SK-N-SH (cell line): ENCODE results near the gene NSMCE1. TPM values are rescaled to one million over a fixed set of nuclear protein-coding genes. Genes with fewer than 3 reads are reported as not detected.

Experiments used
- CTCF ChIA-PET: fragments of 300-600, 350-600 bp; formaldehyde crosslinking; extraction: SDS; loops from one replicate; lab custom pipeline; 2021; lab: Yijun Ruan, JAX
- POLR2A ChIA-PET: fragments of 350-600 bp; sonication (Branson Sonifier 250); formaldehyde crosslinking; extraction: SDS; loops from one replicate; lab custom pipeline; 2020; ENCODE audit warnings: antibody characterized with exemption, inconsistent platforms; lab: Yijun Ruan, JAX
- DNase-seq: peaks from one replicate; pipeline ENCODE4 v3.0.0; 2012
- H2AFZ ChIP-seq: fragments of 200-600 bp; sonication (generic); 2 replicates; pipeline ENCODE4 v1.8.1; 2016; ENCODE audit warnings: antibody characterized with exemption, mild to moderate bottlenecking, low read depth
- H3F3A ChIP-seq: fragments of 200-600 bp; sonication (generic); replicated peaks from 2 replicates; pipeline ENCODE3; 2016; ENCODE audit warnings: antibody characterized with exemption, mild to moderate bottlenecking; ENCODE audit not compliant: insufficient read depth
- H3K27ac ChIP-seq, 2 experiments: fragments of 200-500 bp in 1 of 2; fragments of 200-600 bp in 1 of 2; sonication (Bioruptor generic) in 1 of 2; sonication (generic), shearing (Covaris generic) in 1 of 2; 2 replicates each; pipeline versions ENCODE4 v1.5.1 to v1.6.1; 2014 to 2016; ENCODE audit warnings: low read depth in 2 of 2, inconsistent platforms in 1 of 2, low read length in 1 of 2, mild to moderate bottlenecking in 1 of 2, mixed read lengths in 1 of 2
- H3K27me3 ChIP-seq: fragments of 200-600 bp; sonication (generic), shearing (Covaris generic); 2 replicates; pipeline ENCODE4 v1.6.1; 2016; ENCODE audit warnings: mixed run types; ENCODE audit not compliant: insufficient read depth
- H3K36me3 ChIP-seq, 2 experiments: fragments of 200-500 bp in 1 of 2; fragments of 200-600 bp in 1 of 2; sonication (Bioruptor generic) in 1 of 2; sonication (generic) in 1 of 2; replicated peaks in 1 of 2; 2 replicates each; pipeline versions ENCODE3 to v1.5.1; 2014 to 2016; ENCODE audit warnings: low read length in 1 of 2, mild to moderate bottlenecking in 1 of 2; ENCODE audit not compliant: insufficient read depth in 2 of 2, control insufficient read depth in 1 of 2
- H3K4me1 ChIP-seq, 2 experiments: fragments of 200-500 bp in 1 of 2; fragments of 200-600 bp in 1 of 2; sonication (Bioruptor generic) in 1 of 2; sonication (generic), shearing (Covaris generic) in 1 of 2; 2 replicates each; pipeline versions ENCODE4 v1.5.1 to v1.6.1; 2014 to 2016; ENCODE audit warnings: low read depth in 1 of 2, low read length in 1 of 2, mixed run types in 1 of 2; ENCODE audit not compliant: insufficient read depth in 2 of 2, control insufficient read depth in 1 of 2
- H3K4me2 ChIP-seq: fragments of 200-600 bp; sonication (generic), shearing (Covaris generic); 2 replicates; pipeline ENCODE4 v1.6.1; 2017; ENCODE audit warnings: mixed run types
- H3K4me3 ChIP-seq, 2 experiments: fragments of 200-500 bp in 1 of 2; fragments of 200-600 bp in 1 of 2; sonication (Bioruptor generic) in 1 of 2; sonication (generic), shearing (Covaris generic) in 1 of 2; 2 replicates each; pipeline versions ENCODE4 v1.5.1 to v1.8.1; 2014 to 2016; ENCODE audit warnings: low read depth in 2 of 2, inconsistent platforms in 1 of 2, low read length in 1 of 2, mild to moderate bottlenecking in 1 of 2, mixed read lengths in 1 of 2, moderate library complexity in 1 of 2
- H3K79me2 ChIP-seq: fragments of 200-600 bp; sonication (generic); 2 replicates; pipeline ENCODE4 v1.8.1; 2017; ENCODE audit warnings: mild to moderate bottlenecking; ENCODE audit not compliant: insufficient read depth
- H3K9ac ChIP-seq: fragments of 200-600 bp; sonication (generic); 2 replicates; pipeline ENCODE4 v1.6.1; 2017; ENCODE audit warnings: mixed run types
- H3K9me2 ChIP-seq: fragments of 200-600 bp; sonication (generic); 2 replicates; pipeline ENCODE4 v1.6.1; 2017; ENCODE audit warnings: mixed run types
- H3K9me3 ChIP-seq: fragments of 200-600 bp; sonication (generic); 2 replicates; pipeline ENCODE4 v1.6.1; 2017; ENCODE audit warnings: mixed run types, mild to moderate bottlenecking, moderate library complexity
- H4K20me1 ChIP-seq: fragments of 200-600 bp; sonication (generic); 2 replicates; pipeline ENCODE4 v1.6.1; 2017; ENCODE audit warnings: mild to moderate bottlenecking, mixed run types; ENCODE audit not compliant: insufficient read depth
- CHD2 ChIP-seq: fragments of 150-350 bp; IDR thresholded peaks from 2 replicates; pipeline ENCODE4 v1.6.1; 2018; ENCODE audit warnings: low read length; ENCODE audit not compliant: partially characterized antibody
- ELF1 ChIP-seq: IDR thresholded peaks from 2 replicates; pipeline ENCODE4 v1.4.0; 2012
- EP300 ChIP-seq, 2 experiments: IDR thresholded peaks; 2 replicates each; pipeline versions ENCODE4 v1.4.0 to v1.6.1; 2012; ENCODE audit warnings: borderline replicate concordance in 1 of 2, low read depth in 1 of 2, low read length in 1 of 2
- EZH2phosphoT487 ChIP-seq: fragments of 200-600 bp; sonication (generic); IDR thresholded peaks from 2 replicates; pipeline ENCODE4 v1.6.1; 2017; ENCODE audit warnings: low read depth, mixed run types, mild to moderate bottlenecking, antibody characterized with exemption, moderate library complexity, borderline replicate concordance
- GABPA ChIP-seq: IDR thresholded peaks from 2 replicates; pipeline ENCODE4 v1.4.0; 2012; ENCODE audit warnings: low read depth, mild to moderate bottlenecking
- JUND ChIP-seq: IDR thresholded peaks from 2 replicates; pipeline ENCODE4 v1.4.0; 2012
- NFIC ChIP-seq: IDR thresholded peaks from 2 replicates; pipeline ENCODE4 v1.4.0; 2012; ENCODE audit warnings: borderline replicate concordance
- RAD21 ChIP-seq: IDR thresholded peaks from 2 replicates; pipeline ENCODE4 v1.6.1; 2012; ENCODE audit warnings: mild to moderate bottlenecking, low read length
- REST ChIP-seq: IDR thresholded peaks from 2 replicates; pipeline ENCODE4 v1.6.1; 2012; ENCODE audit warnings: mild to moderate bottlenecking, low read depth, low read length, moderate library complexity
- RXRA ChIP-seq: IDR thresholded peaks from 2 replicates; pipeline ENCODE4 v1.4.0; 2012; ENCODE audit warnings: low read depth, mild to moderate bottlenecking, borderline replicate concordance
- SIN3A ChIP-seq: IDR thresholded peaks from 2 replicates; pipeline ENCODE4 v1.6.1; 2012; ENCODE audit warnings: low read depth, mild to moderate bottlenecking, low read length, moderate library complexity, borderline replicate concordance
- SMC3 ChIP-seq: IDR thresholded peaks from 2 replicates; pipeline ENCODE4 v1.6.1; 2012; ENCODE audit warnings: low read depth, low read length, improper control_type of control experiment
- TAF1 ChIP-seq: IDR thresholded peaks from 2 replicates; pipeline ENCODE4 v1.6.1; 2012; ENCODE audit warnings: low read depth, mild to moderate bottlenecking, low read length, moderate library complexity, borderline replicate concordance
- ZBTB33 ChIP-seq: IDR thresholded peaks from 2 replicates; pipeline ENCODE4 v1.4.0; 2012; ENCODE audit warnings: low read depth, borderline replicate concordance
- WGBS: methylation state at CpG from one replicate; pipeline ENCODE4 v1.1.6; 2017; ENCODE audit warnings: low lambda C conversion rate; 5-methylcytosine and 5-hydroxymethylcytosine counted together
- polyA plus RNA-seq, 3 experiments: library from polyadenylated mRNA; depleted of rRNA; stranded (reverse); fragments of >200 nt; gene quantifications; 2 replicates each; pipeline ENCODE4 v1.2.3, GENCODE V29; 2012
- TF ChIP-seq, protein P1 (sequence below): IDR thresholded peaks from 2 replicates; pipeline ENCODE4; 2012

The NSMCE1 gene
- polyA plus RNA-seq, 1 of the 3 experiments (the other 2 are of a cell fraction): 39.8 TPM

- no peaks in the 10 kb centered on the region for H3K9me3 ChIP-seq
- no peak for DNase-seq
- ChIA-PET CTCF (interaction anchor here (1.3 to 7.2 kb wide), 3 partner anchors 7 to 138 kb away, joined by 3 to 66 read pairs (median 4); no protein-coding TSS in a partner anchor), POLR2A (interaction anchor here (0.5 kb wide), 1 partner anchor 46 kb away, joined by 3 read pairs; no protein-coding TSS in a partner anchor)
- H3K4me2 ChIP-seq: no peak overlapping the region
- H3K27me3 ChIP-seq: no peaks in the 10 kb centered on the region
- no peak overlapping the region for H2AFZ ChIP-seq
- H3K4me3 ChIP-seq: no peak overlapping the region
- peaks cover 0 to 27% of the 10 kb centered on the region in 2 experiments for H3K36me3 ChIP-seq
- 98% methylated on average over 6 of the region's 18 CpGs for WGBS
- H3K9me2 ChIP-seq: no peaks in the 10 kb centered on the region
- H3K79me2 ChIP-seq: no peaks in the 10 kb centered on the region
- H3K27ac ChIP-seq: no peak overlapping the region
- H4K20me1 ChIP-seq: no peaks in the 10 kb centered on the region
- TF ChIP-seq, protein P1, sequence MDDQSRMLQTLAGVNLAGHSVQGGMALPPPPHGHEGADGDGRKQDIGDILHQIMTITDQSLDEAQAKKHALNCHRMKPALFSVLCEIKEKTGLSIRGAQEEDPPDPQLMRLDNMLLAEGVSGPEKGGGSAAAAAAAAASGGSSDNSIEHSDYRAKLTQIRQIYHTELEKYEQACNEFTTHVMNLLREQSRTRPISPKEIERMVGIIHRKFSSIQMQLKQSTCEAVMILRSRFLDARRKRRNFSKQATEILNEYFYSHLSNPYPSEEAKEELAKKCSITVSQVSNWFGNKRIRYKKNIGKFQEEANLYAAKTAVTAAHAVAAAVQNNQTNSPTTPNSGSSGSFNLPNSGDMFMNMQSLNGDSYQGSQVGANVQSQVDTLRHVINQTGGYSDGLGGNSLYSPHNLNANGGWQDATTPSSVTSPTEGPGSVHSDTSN: no peak
- no peak for TF ChIP-seq SMC3
- no peak for TF ChIP-seq SIN3A
- no peak for TF ChIP-seq RAD21
- TF ChIP-seq EZH2phosphoT487: no peak
- TF ChIP-seq CHD2: no peak
- TF ChIP-seq ELF1: no peak
- peaks cover 3 to 4% of the 10 kb centered on the region in 2 experiments; a peak in 2 of 4 replicates for H3K4me1 ChIP-seq
- H3K9ac ChIP-seq: no peak overlapping the region
- H3F3A ChIP-seq: peaks cover 3% of the 10 kb centered on the region
Observed at GRCh38 chr16:27229891-27230470, 38.6 kb downstream of the NSMCE1 start.

DNA sequence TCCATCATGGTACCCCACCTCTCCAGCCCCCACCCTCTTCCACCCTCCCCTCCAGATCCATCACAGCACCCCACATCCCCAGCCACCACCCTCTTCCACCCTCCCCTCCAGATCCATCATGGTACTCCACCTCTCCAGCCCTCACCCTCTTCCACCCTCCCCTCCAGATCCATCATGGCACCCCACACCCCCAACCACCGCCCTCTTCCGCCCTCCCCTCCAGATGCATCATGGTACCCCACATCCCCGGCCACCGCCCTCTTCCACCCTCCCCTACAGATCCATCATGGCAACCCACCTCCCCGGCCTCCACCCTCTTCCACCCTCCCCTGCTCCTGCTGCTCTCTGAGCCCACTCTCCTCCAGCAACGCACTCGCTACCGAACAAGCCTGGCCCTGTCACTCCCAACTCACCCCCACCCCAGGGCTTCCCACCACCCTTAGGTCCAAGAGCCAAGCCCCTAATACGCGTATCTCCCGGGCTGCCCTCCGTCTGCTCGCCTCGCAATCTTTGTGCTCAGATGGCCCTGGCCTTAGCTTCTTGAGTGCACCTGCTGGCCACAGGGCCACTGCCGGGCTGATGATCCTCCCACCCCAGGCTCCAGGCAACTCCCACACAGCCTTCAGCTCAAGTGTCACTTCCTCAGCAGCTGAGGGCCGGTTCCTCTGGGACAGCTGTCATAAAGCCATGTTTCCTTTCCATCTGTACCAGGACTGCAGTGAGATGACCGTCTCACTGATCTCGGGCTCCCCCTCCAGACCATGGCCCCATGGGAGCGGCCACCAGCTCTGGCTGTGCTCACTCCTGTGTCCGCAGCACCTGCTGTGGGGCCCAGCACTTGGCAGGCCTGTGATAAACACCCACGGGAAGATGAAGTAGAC lies 39.7 kb downstream of the NSMCE1 start:
- POLR2A ChIA-PET: no interaction called here
- Histone ChIP-seq H3K79me2 (no peaks in the 10 kb centered on the region), H3K9me2 (no peaks in the 10 kb centered on the region), H3K9ac (no peak overlapping the region), H4K20me1 (no peaks in the 10 kb centered on the region), H3K4me2 (no peak overlapping the region), H3F3A (no peaks in the 10 kb centered on the region), H3K36me3 (peaks cover 0 to 34% of the 10 kb centered on the region in 2 experiments), H2AFZ (no peak overlapping the region), H3K27me3 (no peaks in the 10 kb centered on the region)
- DNase-seq: no peak
- WGBS: 96% methylated on average over 20 of the region's 21 CpGs
- TF ChIP-seq JUND (no peak), EP300 (IDR thresholded peaks at IDR 0.05; ENCODE audit: borderline replicate concordance in 1 of 2, low read depth in 1 of 2, low read length in 1 of 2) (no peak), RXRA (no peak), GABPA (no peak), NFIC (no peak), TAF1 (no peak), REST (no peak), ZBTB33 (no peak)
- TF ChIP-seq, all 33 proteins: peak for 0
- Histone ChIP-seq H3K27ac (no peak overlapping the region), H3K4me3 (no peak overlapping the region), H3K9me3 (no peaks in the 10 kb centered on the region), H3K4me1 (no peaks in the 10 kb centered on the region; a peak in 1 of 4 replicates)
- CTCF ChIA-PET: interaction anchor here (0.8 to 1.6 kb wide), 3 partner anchors 23 to 146 kb away, joined by 3 to 4 read pairs (median 3); no protein-coding TSS in a partner anchor
